Tongue (tissue), 2 donors: ENCODE data around the gene MACC1. TPM values are rescaled to one million over a fixed set of nuclear protein-coding genes. Genes with fewer than 3 reads are reported as not detected.

Experiments used
- DNase-seq: peaks from one replicate; pipeline ENCODE4 v3.0.0-alpha.2; 2015
- total RNA-seq: library from RNA; depleted of rRNA; stranded (reverse); fragments of >200 nt; gene quantifications from one replicate; pipeline ENCODE4 v1.2.3, GENCODE V29; 2014

Gene MACC1
- total RNA-seq, 1 donor from 2014 or later = 6.9 TPM

GRCh38 chr7:20172736-20173334, 44.3 kb downstream of the MACC1 start:
- peak; percentile 78 for DNase-seq

DNA sequence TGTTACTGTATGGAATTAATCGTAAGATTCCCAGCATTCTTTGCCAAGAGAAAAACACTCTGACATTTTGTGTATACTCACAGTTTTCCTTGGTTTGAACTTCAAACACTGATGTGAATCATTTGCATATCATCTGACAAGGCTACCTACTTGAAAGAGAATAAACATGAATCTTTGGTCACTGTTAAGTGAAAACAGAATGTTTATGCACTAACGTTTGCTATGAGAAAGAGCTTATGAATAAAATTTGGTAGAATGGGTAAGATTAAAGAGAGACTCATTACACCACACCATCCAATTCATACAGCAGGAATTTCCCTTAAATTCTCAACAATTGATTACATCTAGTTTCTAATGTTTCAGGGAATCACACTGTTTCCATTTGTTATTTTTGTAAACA, 46.6 kb downstream of the MACC1 start:
- DNase-seq = no peak

GRCh38 chr7:20165146-20165510, 52.1 kb downstream of the MACC1 start:
- DNase-seq = no peak

- no peak for DNase-seq
Observed at GRCh38 chr7:20164425-20165145, 52.6 kb downstream of the MACC1 start.

- DNase-seq = no peak
Observed at GRCh38 chr7:20162665-20163064, 54.5 kb downstream of the MACC1 start.

DNA sequence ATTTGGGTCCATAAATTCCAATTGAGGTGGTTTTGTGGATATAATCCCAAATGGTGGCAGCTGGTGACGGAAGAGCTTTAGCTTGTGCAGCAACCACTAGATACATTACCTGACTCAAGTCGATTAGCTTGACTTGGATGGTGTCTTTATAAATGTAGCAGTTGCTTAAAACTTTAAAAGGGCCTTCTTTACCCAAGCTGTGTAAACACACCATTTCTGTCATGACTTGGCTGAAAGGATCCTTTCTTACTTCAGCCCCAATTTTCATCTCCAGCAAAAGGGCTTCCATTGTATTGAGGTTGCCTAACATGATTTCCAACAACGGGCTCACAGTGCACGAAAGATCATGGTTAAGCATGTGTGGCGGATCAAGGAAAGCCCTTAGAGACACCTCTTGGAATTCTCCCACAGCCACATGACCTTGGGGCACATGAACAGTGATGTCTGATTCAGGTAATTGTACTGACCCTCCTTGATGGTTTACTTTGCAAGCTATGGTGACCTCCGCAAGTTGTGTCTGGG, 57.9 kb downstream of the MACC1 start:
- DNase-seq = no peak

DNA sequence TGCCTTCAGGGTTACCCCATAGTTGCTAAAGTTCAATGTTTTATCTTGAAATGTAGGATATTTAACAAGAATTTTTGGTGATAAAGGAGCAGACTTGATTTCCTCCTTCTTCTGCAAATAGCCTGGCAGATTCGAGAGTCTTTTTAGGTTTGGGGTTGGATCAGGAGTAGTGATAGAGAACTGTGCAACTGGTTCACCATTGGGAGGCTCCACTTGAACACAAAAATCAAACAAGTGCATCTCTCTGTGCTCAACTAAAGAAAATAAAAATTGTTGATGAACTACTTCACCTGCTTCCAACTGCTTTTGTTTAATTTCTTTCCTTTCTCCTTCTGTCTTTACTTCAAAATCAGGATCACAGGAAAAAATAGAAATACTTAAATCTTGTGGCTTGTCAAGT, 58.5 kb downstream of the MACC1 start:
- DNase-seq = no peak

- no peak for DNase-seq
Observed at GRCh38 chr7:20157456-20157855, 59.7 kb downstream of the MACC1 start.

DNA sequence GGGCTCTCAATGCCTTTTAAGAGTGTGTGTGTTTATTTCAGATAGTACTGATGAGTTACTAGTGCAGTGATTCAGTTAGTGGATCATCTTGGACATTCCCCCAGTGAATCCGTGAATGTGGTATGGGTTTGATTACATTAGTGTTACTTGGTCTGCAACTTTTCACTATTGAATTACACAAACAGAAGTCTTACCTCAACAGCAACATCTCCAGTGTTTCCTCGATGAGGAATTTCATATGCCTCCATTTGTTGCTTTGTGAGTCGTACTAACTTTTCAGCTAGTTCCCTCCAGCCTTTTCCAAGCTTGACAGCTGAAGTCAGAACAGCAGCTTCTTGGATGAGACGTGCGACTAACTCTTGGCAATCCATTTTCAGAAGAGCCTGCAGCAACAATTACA, 63.2 kb downstream of the MACC1 start:
- DNase-seq = no peak

DNA sequence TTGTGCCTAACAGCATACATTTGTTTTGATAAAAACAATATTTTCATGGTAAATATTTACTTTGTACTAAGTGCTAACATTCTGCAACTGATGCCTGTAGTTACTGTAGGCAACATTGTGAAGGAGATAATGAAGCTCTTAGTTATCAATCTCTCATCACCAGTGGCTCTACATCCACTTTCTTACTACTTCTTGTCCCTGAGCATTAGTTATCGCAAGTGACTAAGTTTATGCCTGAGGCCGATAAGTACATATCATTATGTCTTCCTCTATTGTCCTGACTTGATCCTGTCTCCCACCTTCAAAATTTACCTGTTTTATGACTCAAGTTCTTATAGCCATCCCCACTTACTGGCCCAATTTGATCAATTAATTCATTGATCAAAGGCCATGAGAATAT, 63.6 kb downstream of the MACC1 start:
- DNase-seq = no peak

DNA sequence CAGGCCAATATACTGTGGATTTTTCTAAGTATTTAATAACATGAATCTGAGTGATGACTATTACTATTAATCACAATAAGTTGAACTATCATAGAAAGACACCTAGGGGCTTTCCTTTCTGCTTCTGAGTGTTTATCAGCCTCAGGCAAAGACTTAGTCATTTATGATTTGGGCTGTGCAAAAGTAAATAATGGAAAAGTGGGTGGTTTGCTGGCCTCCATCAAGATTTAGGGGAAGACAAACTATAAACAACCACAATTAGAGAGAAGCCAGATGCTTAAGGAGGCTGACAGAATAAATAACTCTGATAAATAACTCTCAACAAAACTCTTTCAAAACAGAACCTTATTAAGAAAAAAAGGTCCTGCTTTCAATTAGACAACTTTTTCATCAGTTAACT, 64.7 kb downstream of the MACC1 start:
- DNase-seq = no peak

GRCh38 chr7:20151708-20152456, 65.3 kb downstream of the MACC1 start:
- no peak for DNase-seq

DNA sequence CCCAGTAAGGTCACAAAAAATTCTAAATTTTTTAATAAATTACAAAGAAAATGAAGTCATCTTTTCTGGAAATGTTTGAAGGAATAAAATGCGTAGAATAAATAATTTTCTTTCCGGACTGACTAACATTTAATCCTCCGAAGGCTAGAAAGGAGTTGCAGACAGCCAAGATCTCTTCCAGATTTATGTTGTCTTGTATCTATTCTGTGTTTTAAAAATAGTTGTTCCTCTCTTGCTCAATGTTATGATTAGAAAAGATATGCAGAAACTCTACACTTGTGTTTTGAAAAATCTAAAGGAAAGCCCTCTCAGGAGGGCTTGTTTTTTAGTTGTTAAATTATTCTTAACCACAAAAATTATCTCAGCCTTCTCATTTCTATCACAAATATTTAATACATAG, 70.7 kb downstream of the MACC1 start:
- no peak for DNase-seq

- DNase-seq = no peak
Observed at GRCh38 chr7:20144801-20145200, 72.4 kb downstream of the MACC1 start.

- peak; percentile 73 for DNase-seq
Observed at GRCh38 chr7:20141666-20142065, 75.5 kb downstream of the MACC1 start.

DNA sequence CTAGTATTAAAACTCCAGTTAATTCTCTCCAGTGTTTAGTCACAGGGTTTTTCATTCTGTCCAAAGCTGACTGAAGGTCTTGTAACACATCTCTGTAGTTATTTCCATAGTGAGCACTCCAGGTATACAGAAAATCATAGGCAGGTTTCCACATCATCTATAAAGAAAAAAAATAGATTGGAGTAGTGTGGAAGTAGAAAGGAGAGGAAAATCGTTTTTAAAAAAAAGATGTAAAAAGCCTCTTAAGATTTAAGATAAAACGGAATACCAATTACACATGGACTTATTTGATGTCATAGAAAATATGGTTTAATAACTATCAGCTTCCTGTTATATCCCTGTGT, 76.2 kb downstream of the MACC1 start:
- DNase-seq = no peak

- DNase-seq = no peak
Observed at GRCh38 chr7:20140291-20141001, 76.7 kb downstream of the MACC1 start.

GRCh38 chr7:20136647-20137046, 80.5 kb downstream of the MACC1 start:
- no peak for DNase-seq

GRCh38 chr7:20133803-20134202, 83.4 kb downstream of the MACC1 start:
- DNase-seq = no peak

- DNase-seq = no peak
Observed at GRCh38 chr7:20132585-20132984, 84.6 kb downstream of the MACC1 start.

- DNase-seq = no peak
Observed at GRCh38 chr7:20131776-20132175, 85.4 kb downstream of the MACC1 start.

DNA sequence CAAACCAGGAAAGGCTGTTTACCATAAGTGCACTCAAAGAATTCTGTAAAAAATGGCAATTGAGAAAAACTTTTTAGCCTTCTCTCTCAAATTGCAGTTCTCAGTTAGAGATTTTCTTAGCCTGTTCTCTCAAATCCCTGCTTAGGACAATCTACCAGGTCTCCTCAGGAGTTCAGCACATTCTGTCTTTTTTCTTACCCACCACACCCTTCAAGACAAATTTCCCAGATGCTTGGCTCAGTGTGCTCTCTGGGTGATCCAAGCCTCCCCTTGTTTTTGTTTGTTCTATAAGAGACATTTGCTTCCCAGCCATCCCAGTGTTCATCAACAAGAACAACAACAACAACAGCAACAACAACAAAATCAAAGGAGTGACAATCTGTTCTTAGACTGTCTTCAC, 87.3 kb downstream of the MACC1 start:
- DNase-seq = no peak

- no peak for DNase-seq
Observed at GRCh38 chr7:20128001-20128400, 89.2 kb downstream of the MACC1 start.
